Measurements from ENCODE around the gene POC1A. TPM values are rescaled to one million over a fixed set of nuclear protein-coding genes. Genes with fewer than 3 reads are reported as not detected.

Gene POC1A
- total and polyA plus RNA-seq, 2 of the 8 experiments (the other 6 are each of a cell fraction or from before 2014, with no cell fraction given), result 35.7 to 39.2 TPM

DNA sequence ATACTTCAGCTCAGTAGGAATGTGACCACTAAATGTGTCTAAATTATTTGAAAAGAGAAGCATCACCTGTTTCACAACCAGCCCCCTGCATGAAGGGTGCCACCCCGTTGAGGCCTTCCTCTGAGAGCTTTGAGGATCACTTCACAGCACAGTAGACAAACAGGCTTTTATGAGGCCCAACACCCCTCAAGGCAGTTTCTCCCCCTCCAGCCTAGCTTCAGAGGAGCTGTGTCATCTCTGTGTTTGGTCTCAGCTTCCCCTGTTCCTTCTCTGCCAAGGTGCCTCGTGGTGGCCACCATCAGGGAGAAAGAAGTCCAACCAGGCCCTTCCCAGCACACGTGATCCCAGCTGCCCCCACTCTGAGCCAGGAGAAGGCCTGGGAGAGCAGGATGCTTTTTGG lies 76.3 kb downstream of the POC1A start:
- FAIRE-seq, result no peak
- no peak overlapping the region for H4K8ac ChIP-seq (ENCODE audit: extremely low read depth, insufficient read depth, low read length)
- H3K18ac ChIP-seq (ENCODE audit: extremely low read depth, low read length), result no peak overlapping the region
- no peak overlapping the region for H2BK15ac ChIP-seq (ENCODE audit: low read length)
- no peak overlapping the region for H3K14ac ChIP-seq (ENCODE audit: insufficient read length)
- 97% methylated on average over 3 of the region's 3 CpGs; no CpG with 5 or more reads in 1 of the 2 experiments for WGBS, 2 experiments (ENCODE audit: extremely low coverage in 1 of 2, insufficient coverage in 1 of 2, insufficient read length in 1 of 2, insufficient replicate concordance in 2 of 2, low coverage in 1 of 2, low lambda C conversion rate in 2 of 2, missing lambda C conversion rate in 1 of 2)
- CTCF ChIA-PET (ENCODE audit: partially characterized antibody), result interaction anchor here (0.6 to 14.6 kb wide), 14 partner anchors 10 to 71 kb away, joined by 3 to 168 read pairs (median 6); partner anchors contain the start of gene DUSP7
- H2BK12ac ChIP-seq (ENCODE audit: low read depth, low read length), result no peak overlapping the region
- no peak overlapping the region for H4K91ac ChIP-seq (replicated peaks; ENCODE audit: insufficient read length, low read length)
- no peaks in the 10 kb centered on the region for H3K9me3 ChIP-seq (ENCODE audit: insufficient read depth in 2 of 2, low read depth in 1 of 2, low read length in 1 of 2)
- no peak overlapping the region for H2AK5ac ChIP-seq (ENCODE audit: low read depth, low read length)
- no peak overlapping the region for H2BK5ac ChIP-seq (ENCODE audit: low read depth, low read length)
- POLR2A ChIA-PET (ENCODE audit: partially characterized antibody), result interaction anchor here (1.5 kb wide), 1 partner anchor 82 kb away, joined by 5 read pairs; the partner anchor contains the start of gene RPL29
- DNase-seq (ENCODE audit: low read depth in 1 of 2, low spot score in 2 of 2), result no peak
- H3K23ac ChIP-seq (ENCODE audit: insufficient read length), result no peak overlapping the region
- no peak overlapping the region for H3K9ac ChIP-seq (replicated peaks in 1 of 4; ENCODE audit: extremely low read depth in 1 of 4, low read depth in 3 of 4, low read length in 3 of 4)
- no peaks in the 10 kb centered on the region; the same call in 1 of the 2 replicates for H3K79me1 ChIP-seq (ENCODE audit: low read depth, low read length)
- no peak overlapping the region for H3K4me3 ChIP-seq (ENCODE audit: extremely low read depth in 1 of 4, insufficient read depth in 2 of 4, low read depth in 3 of 4, low read length in 4 of 4)
- H3K4ac ChIP-seq (replicated peaks; ENCODE audit: insufficient read length, low read depth, low read length), result no peak overlapping the region
- H2BK120ac ChIP-seq (replicated peaks; ENCODE audit: low read depth, low read length), result no peak overlapping the region
- H3K79me2 ChIP-seq (ENCODE audit: control insufficient read depth in 1 of 2, insufficient read depth in 2 of 2, low read length in 2 of 2), result no peaks in the 10 kb centered on the region
- H3K4me2 ChIP-seq (ENCODE audit: insufficient read depth in 1 of 2, low read depth in 2 of 2, low read length in 2 of 2), result no peak overlapping the region
- H4K20me1 ChIP-seq (replicated peaks in 1 of 2; ENCODE audit: control insufficient read depth in 1 of 2, insufficient read depth in 2 of 2, low read length in 2 of 2), result peaks cover 2 to 3% of the 10 kb centered on the region in 2 experiments
- H3K27ac ChIP-seq (ENCODE audit: low read depth, low read length), result no peak overlapping the region
- H3K23me2 ChIP-seq (ENCODE audit: low read depth, low read length), result no peaks in the 10 kb centered on the region
- H4K5ac ChIP-seq (ENCODE audit: insufficient read length, low read depth, low read length), result no peak overlapping the region
- no peak overlapping the region for H2BK20ac ChIP-seq (ENCODE audit: low read length)
- no peak overlapping the region for H3K56ac ChIP-seq (replicated peaks; ENCODE audit: insufficient read length, low read depth, low read length)
- no peak overlapping the region for H2AFZ ChIP-seq (ENCODE audit: low read length)
- no peaks in the 10 kb centered on the region for H3K4me1 ChIP-seq (replicated peaks in 1 of 4; ENCODE audit: control insufficient read depth in 3 of 4, insufficient read depth in 4 of 4, low read length in 3 of 4)
- no peaks in the 10 kb centered on the region; a peak in 2 of 7 replicates for H3K27me3 ChIP-seq (replicated peaks in 1 of 4; ENCODE audit: control insufficient read depth in 3 of 4, extremely low read depth in 1 of 4, insufficient read depth in 3 of 4, low read length in 3 of 4)
- peaks cover 0 to 12% (median 3%) of the 10 kb centered on the region in 4 experiments; a peak in 5 of 8 replicates for H3K36me3 ChIP-seq (ENCODE audit: control insufficient read depth in 2 of 4, insufficient read depth in 4 of 4, low read length in 3 of 4)
- TF ChIP-seq NRF1 (IDR thresholded peaks at IDR 0.05; ENCODE audit: low read depth, low read length) (no peak), ASH2L (IDR thresholded peaks at IDR 0.05; ENCODE audit: low read length) (no peak), EGR1 (IDR thresholded peaks at IDR 0.05; ENCODE audit: borderline replicate concordance, low read depth, low read length) (no peak), JUN (IDR thresholded peaks at IDR 0.05; ENCODE audit: low read depth, low read length) (no peak), USF2 (IDR thresholded peaks at IDR 0.05; ENCODE audit: low read length) (no peak), SIRT6 (IDR thresholded peaks at IDR 0.05; ENCODE audit: low read length) (no peak), KDM4A (IDR thresholded peaks at IDR 0.05; ENCODE audit: low read depth, low read length, severe bottlenecking) (no peak), YY1 (IDR thresholded peaks at IDR 0.05; ENCODE audit: low read depth, low read length) (no peak), RBBP5 (IDR thresholded peaks at IDR 0.05; ENCODE audit: borderline replicate concordance, low read depth, low read length) (no peak), RAD21 (IDR thresholded peaks at IDR 0.05 in 1 of 2, conservative IDR thresholded peaks at IDR 0.05 in 1 of 2; ENCODE audit: low read depth in 2 of 2, low read length in 2 of 2) (no peak), TAF1 (IDR thresholded peaks at IDR 0.05; ENCODE audit: low read depth, low read length) (no peak), SP4 (IDR thresholded peaks at IDR 0.05; ENCODE audit: low read length) (no peak), ATF3 (IDR thresholded peaks at IDR 0.05; ENCODE audit: insufficient read depth, low read depth, low read length) (no peak)

All from H1 (cell line).